ENCODE data around the gene MGST3. TPM values are rescaled to one million over a fixed set of nuclear protein-coding genes. Genes with fewer than 3 reads are reported as not detected.
A peak's percentile ranks its signal among the peaks of the same experiment; 100 is the strongest.

MGST3 gene
- total and polyA plus RNA-seq, 2 experiments from 2014 or later, result 84.5 to 262 TPM

DNA sequence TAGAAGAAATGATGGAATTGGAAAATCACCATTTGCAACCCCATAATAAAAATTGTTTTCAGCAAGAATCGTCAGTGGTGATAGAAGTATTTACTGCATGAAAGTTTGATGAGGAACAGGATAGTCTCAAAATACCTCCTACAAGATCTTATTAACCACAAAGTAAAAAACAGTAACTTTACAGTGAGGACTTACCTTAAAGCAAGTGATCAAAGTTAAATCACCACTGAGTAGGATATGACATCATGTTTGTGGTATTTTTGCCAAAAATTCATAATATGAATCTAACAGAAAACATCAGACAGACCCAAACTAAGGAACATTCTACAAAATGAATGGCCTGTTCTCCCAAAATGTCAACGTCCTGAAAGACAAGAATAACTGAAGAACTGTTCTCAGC lies 47.5 kb downstream of the MGST3 start:
- Histone ChIP-seq H3K79me2 (replicated peaks; ENCODE audit: insufficient read depth) (peaks cover 2% of the 10 kb centered on the region; the same call in 1 of the 2 replicates), H3K4me1 (ENCODE audit: insufficient read depth) (no peaks in the 10 kb centered on the region), H2AFZ (no peak overlapping the region), H3K27ac (ENCODE audit: low read depth) (no peak overlapping the region), H3K27me3 (ENCODE audit: insufficient read depth) (no peaks in the 10 kb centered on the region), H3K4me2 (no peak overlapping the region), H4K20me1 (replicated peaks; ENCODE audit: insufficient read depth) (peaks cover 5% of the 10 kb centered on the region; the same call in 1 of the 2 replicates), H3K9me2 (ENCODE audit: insufficient read depth) (no peaks in the 10 kb centered on the region), H3K4me3 (no peak overlapping the region), H3F3A (replicated peaks; ENCODE audit: low read depth) (no peaks in the 10 kb centered on the region), H3K36me3 (ENCODE audit: insufficient read depth) (peaks cover 22% of the 10 kb centered on the region)
- no peaks in the 10 kb centered on the region for H3K9me3 Mint-ChIP-seq
- DNase-seq (ENCODE audit: low spot score) (no peak), ATAC-seq (no peak)
- H3K27me3 Mint-ChIP-seq (ENCODE audit: insufficient read depth, low read depth, poor library complexity), result no peaks in the 10 kb centered on the region
- H3K4me3 Mint-ChIP-seq, result no peak overlapping the region
- no peaks in the 10 kb centered on the region for H3K4me1 Mint-ChIP-seq
- peaks cover 62% of the 10 kb centered on the region for H3K36me3 Mint-ChIP-seq (ENCODE audit: low read depth)
- no peak overlapping the region for H3K27ac Mint-ChIP-seq
- TF ChIP-seq NANOG (IDR thresholded peaks at IDR 0.05; ENCODE audit: borderline replicate concordance) (no peak), CREB1 (CRISPR knock-in tag; IDR thresholded peaks at IDR 0.05; ENCODE audit: low read depth) (no peak), ZNF331 (CRISPR knock-in tag; IDR thresholded peaks at IDR 0.05; ENCODE audit: low read depth) (no peak), REST (IDR thresholded peaks at IDR 0.05; ENCODE audit: unreplicated experiment) (no peak), ZNF114 (CRISPR knock-in tag; IDR thresholded peaks at IDR 0.05) (no peak)

DNA sequence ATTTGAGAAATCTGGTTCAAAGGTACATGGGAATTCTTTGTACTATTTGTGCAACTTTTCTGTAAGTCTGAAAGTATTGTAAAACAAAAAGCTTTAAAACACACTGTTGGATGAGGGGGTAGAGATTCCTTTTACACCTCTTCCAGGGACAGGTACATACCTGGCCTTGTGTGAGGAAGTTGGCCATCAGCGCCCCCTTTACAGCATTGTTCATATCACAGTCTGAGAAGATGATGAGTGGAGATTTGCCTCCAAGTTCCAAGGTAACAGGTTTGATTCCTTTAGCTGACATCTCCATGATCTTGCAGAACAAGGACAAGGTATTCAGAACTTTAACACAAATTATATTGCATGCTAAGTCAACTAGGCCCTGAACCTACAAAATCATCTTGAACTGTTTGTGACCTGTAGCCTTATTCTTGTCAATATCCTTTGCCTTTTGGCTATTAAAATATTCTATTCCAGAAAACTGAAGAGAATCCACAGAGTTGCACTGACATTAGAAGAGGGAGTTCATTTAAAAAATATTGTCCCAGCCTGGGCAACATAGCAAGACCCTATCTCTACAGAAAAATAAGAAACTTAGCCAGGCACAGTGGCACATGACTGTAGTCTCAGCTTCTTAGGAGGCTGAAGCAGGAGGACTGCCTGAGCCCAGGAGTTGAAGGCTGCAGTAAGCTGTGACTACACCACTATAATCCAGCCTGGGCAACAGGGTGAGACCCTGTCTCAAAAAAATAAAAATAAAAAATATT lies 48.4 kb downstream of the MGST3 start:
- no peaks in the 10 kb centered on the region for H3K9me2 ChIP-seq (ENCODE audit: insufficient read depth)
- Mint-ChIP-seq H3K9me3 (no peaks in the 10 kb centered on the region), H3K27me3 (ENCODE audit: insufficient read depth, low read depth, poor library complexity) (no peaks in the 10 kb centered on the region), H3K4me1 (no peaks in the 10 kb centered on the region), H3K27ac (no peak overlapping the region), H3K36me3 (ENCODE audit: low read depth) (peaks cover 62% of the 10 kb centered on the region), H3K4me3 (no peak overlapping the region)
- H3K27me3 ChIP-seq (ENCODE audit: insufficient read depth), result no peaks in the 10 kb centered on the region
- DNase-seq (ENCODE audit: low spot score) (peak; percentile 51), ATAC-seq (peak; percentile 37; the same call in 2 of the 3 replicates)
- no peak overlapping the region for H3K4me2 ChIP-seq
- peaks cover 12% of the 10 kb centered on the region for H3K79me2 ChIP-seq (replicated peaks; ENCODE audit: insufficient read depth)
- no peak overlapping the region for H2AFZ ChIP-seq
- TF ChIP-seq CREB1 (CRISPR knock-in tag; IDR thresholded peaks at IDR 0.05; ENCODE audit: low read depth) (no peak), NANOG (IDR thresholded peaks at IDR 0.05; ENCODE audit: borderline replicate concordance) (no peak), CTCF (conservative IDR thresholded peaks at IDR 0.05; ENCODE audit: low read depth in 2 of 2) (peak; percentile 46 to 63), ETS1 (IDR thresholded peaks at IDR 0.05) (no peak), POLR2AphosphoS5 (IDR thresholded peaks at IDR 0.05; ENCODE audit: low read depth) (no peak), STAT1 (IDR thresholded peaks at IDR 0.05; ENCODE audit: unreplicated experiment) (no peak)
- H3K36me3 ChIP-seq (ENCODE audit: insufficient read depth), result peaks cover 22% of the 10 kb centered on the region
- H4K20me1 ChIP-seq (replicated peaks; ENCODE audit: insufficient read depth), result peaks cover 5% of the 10 kb centered on the region; the same call in 1 of the 2 replicates
- H3F3A ChIP-seq (replicated peaks; ENCODE audit: low read depth), result no peaks in the 10 kb centered on the region
- no peak overlapping the region for H3K27ac ChIP-seq (ENCODE audit: low read depth)
- no peaks in the 10 kb centered on the region for H3K4me1 ChIP-seq (ENCODE audit: insufficient read depth)
- no peak overlapping the region for H3K4me3 ChIP-seq
